ENCODE measurements around the gene WDR88. TPM values are rescaled to one million over a fixed set of nuclear protein-coding genes. Genes with fewer than 3 reads are reported as not detected.
"Not testable (repeated sequence)": the region's sequence is repeated elsewhere in the genome, so short reads cannot be mapped to it uniquely, and the experiment has no call there.

WDR88 gene
- total RNA-seq, 1 donor from 2014 or later = not detected

- H3K4me3 ChIP-seq (ENCODE audit: insufficient read depth, low read depth, low read length) = no peak overlapping the region
- no peaks in the 10 kb centered on the region for H4K20me1 ChIP-seq (ENCODE audit: insufficient read depth, low read length)
- H3K27me3 ChIP-seq (ENCODE audit: insufficient read depth, low read length) = no peaks in the 10 kb centered on the region
- no peaks in the 10 kb centered on the region for H3K9me3 Mint-ChIP-seq (ENCODE audit: unreplicated experiment)
- H3K36me3 ChIP-seq (ENCODE audit: insufficient read depth, low read length) = no peaks in the 10 kb centered on the region
- no peak overlapping the region for H3K4me3 Mint-ChIP-seq (ENCODE audit: unreplicated experiment)
- H3K4me1 ChIP-seq (ENCODE audit: insufficient read depth, low read length) = no peaks in the 10 kb centered on the region
- H3K4me2 ChIP-seq (ENCODE audit: low read length) = no peak overlapping the region
- H3K36me3 Mint-ChIP-seq (ENCODE audit: low read depth, unreplicated experiment) = peaks cover 2% of the 10 kb centered on the region
- H3K27ac Mint-ChIP-seq (ENCODE audit: unreplicated experiment) = no peak overlapping the region
- DNase-seq (ENCODE audit: low read depth) (no peak), FAIRE-seq (no peak)
- H3K4me1 Mint-ChIP-seq (ENCODE audit: low read depth, unreplicated experiment) = no peaks in the 10 kb centered on the region
- H3K27me3 Mint-ChIP-seq (ENCODE audit: low read depth, unreplicated experiment) = peaks cover 11% of the 10 kb centered on the region
- no peak overlapping the region for H2AFZ ChIP-seq (ENCODE audit: low read depth, low read length)
- H3K27ac ChIP-seq (ENCODE audit: low read depth, low read length) = no peak overlapping the region
- H3K79me2 ChIP-seq (ENCODE audit: insufficient read depth, low read length) = no peaks in the 10 kb centered on the region
- H3K9me3 ChIP-seq (ENCODE audit: insufficient read depth, low read depth, low read length) = no peaks in the 10 kb centered on the region
- H3K9ac ChIP-seq (ENCODE audit: low read length) = no peak overlapping the region
- no peak for TF ChIP-seq CTCF (IDR thresholded peaks at IDR 0.05; ENCODE audit: insufficient read depth, low read depth, low read length)
- no peak for TF ChIP-seq EZH2 (IDR thresholded peaks at IDR 0.05; ENCODE audit: insufficient read depth, low read length)
Measured at GRCh38 chr19:33208904-33209849, 77.3 kb downstream of the WDR88 start.

- H3K36me3 Mint-ChIP-seq (ENCODE audit: low read depth, unreplicated experiment); H3K4me3 Mint-ChIP-seq (ENCODE audit: unreplicated experiment); H2AFZ ChIP-seq (ENCODE audit: low read depth, low read length); H3K79me2 ChIP-seq (ENCODE audit: insufficient read depth, low read length); H3K27ac ChIP-seq (ENCODE audit: low read depth, low read length); FAIRE-seq; H3K4me3 ChIP-seq (ENCODE audit: insufficient read depth, low read depth, low read length); H3K9me3 ChIP-seq (ENCODE audit: insufficient read depth, low read depth, low read length); H3K4me2 ChIP-seq (ENCODE audit: low read length); H3K4me1 ChIP-seq (ENCODE audit: insufficient read depth, low read length); H4K20me1 ChIP-seq (ENCODE audit: insufficient read depth, low read length); H3K36me3 ChIP-seq (ENCODE audit: insufficient read depth, low read length); H3K27ac Mint-ChIP-seq (ENCODE audit: unreplicated experiment); H3K9ac ChIP-seq (ENCODE audit: low read length); DNase-seq (ENCODE audit: low read depth); H3K4me1 Mint-ChIP-seq (ENCODE audit: low read depth, unreplicated experiment); H3K27me3 ChIP-seq (ENCODE audit: insufficient read depth, low read length); H3K9me3 Mint-ChIP-seq (ENCODE audit: unreplicated experiment): not testable (repeated sequence)
- H3K27me3 Mint-ChIP-seq (ENCODE audit: low read depth, unreplicated experiment) = peaks cover 15% of the 10 kb centered on the region
Measured at GRCh38 chr19:33209850-33210230, 77.9 kb downstream of the WDR88 start.

GRCh38 chr19:33210266-33210940, 78.5 kb downstream of the WDR88 start:
- TF ChIP-seq CTCF (IDR thresholded peaks at IDR 0.05; ENCODE audit: insufficient read depth, low read depth, low read length) = no peak
- no peak for TF ChIP-seq EZH2 (IDR thresholded peaks at IDR 0.05; ENCODE audit: insufficient read depth, low read length)
- no peaks in the 10 kb centered on the region for H3K9me3 ChIP-seq (ENCODE audit: insufficient read depth, low read depth, low read length)
- no peaks in the 10 kb centered on the region for H3K79me2 ChIP-seq (ENCODE audit: insufficient read depth, low read length)
- no peak overlapping the region for H2AFZ ChIP-seq (ENCODE audit: low read depth, low read length)
- Mint-ChIP-seq H3K36me3 (ENCODE audit: low read depth, unreplicated experiment) (peaks cover 2% of the 10 kb centered on the region), H3K4me3 (ENCODE audit: unreplicated experiment) (no peak overlapping the region), H3K27ac (ENCODE audit: unreplicated experiment) (no peak overlapping the region), H3K27me3 (ENCODE audit: low read depth, unreplicated experiment) (peaks cover 15% of the 10 kb centered on the region), H3K4me1 (ENCODE audit: low read depth, unreplicated experiment) (no peaks in the 10 kb centered on the region), H3K9me3 (ENCODE audit: unreplicated experiment) (no peaks in the 10 kb centered on the region)
- H3K9ac ChIP-seq (ENCODE audit: low read length) = no peak overlapping the region
- no peaks in the 10 kb centered on the region for H4K20me1 ChIP-seq (ENCODE audit: insufficient read depth, low read length)
- H3K36me3 ChIP-seq (ENCODE audit: insufficient read depth, low read length) = no peaks in the 10 kb centered on the region
- no peak for FAIRE-seq
- H3K27ac ChIP-seq (ENCODE audit: low read depth, low read length) = no peak overlapping the region
- no peak for DNase-seq (ENCODE audit: low read depth)
- H3K4me3 ChIP-seq (ENCODE audit: insufficient read depth, low read depth, low read length) = no peak overlapping the region
- no peaks in the 10 kb centered on the region for H3K4me1 ChIP-seq (ENCODE audit: insufficient read depth, low read length)
- no peaks in the 10 kb centered on the region for H3K27me3 ChIP-seq (ENCODE audit: insufficient read depth, low read length)
- no peak overlapping the region for H3K4me2 ChIP-seq (ENCODE audit: low read length)

Data from astrocyte (in vitro differentiated cells and primary cell).